Kidney (tissue), 14 donors: Measurements from ENCODE around the gene NFKBIE. TPM values are rescaled to one million over a fixed set of nuclear protein-coding genes. Genes with fewer than 3 reads are reported as not detected.
A peak's percentile ranks its signal among the peaks of the same experiment; 100 is the strongest.

Experiments used
- DNase-seq, 5 donors: peaks; one replicate each; pipeline ENCODE4 v3.0.0-alpha.2; 2013 to 2020
- FAIRE-seq: peaks from 2 replicates; lab custom pipeline; 2012; peaks lifted over from hg19 to GRCh38; lab: Jason Lieb, UNC
- H3K27ac ChIP-seq, 2 donors: one replicate each; pipeline ENCODE4 v1.7.0; 2013; ENCODE audit warnings: low read depth in 2 of 2, low read length in 2 of 2, inconsistent platforms in 1 of 2
- H3K27me3 ChIP-seq: one replicate; pipeline ENCODE4 v1.7.1; 2013; ENCODE audit warnings: low read length, inconsistent platforms; ENCODE audit not compliant: control insufficient read depth, insufficient read depth
- H3K36me3 ChIP-seq, 3 donors: one replicate each; pipeline versions ENCODE4 v1.7.0 to v1.7.1; 2013; ENCODE audit warnings: low read length in 3 of 3, control low read depth in 1 of 3, inconsistent platforms in 1 of 3; ENCODE audit not compliant: insufficient read depth in 3 of 3, control insufficient read depth in 2 of 3
- H3K4me1 ChIP-seq, 3 donors: one replicate each; pipeline versions ENCODE4 v1.7.0 to v1.7.1; 2013; ENCODE audit warnings: low read length in 3 of 3, inconsistent platforms in 1 of 3, low read depth in 1 of 3; ENCODE audit not compliant: control insufficient read depth in 2 of 3, insufficient read depth in 2 of 3
- H3K4me3 ChIP-seq, 3 donors: one replicate each; pipeline versions ENCODE4 v1.7.0 to v1.8.1; 2013; ENCODE audit warnings: low read length in 3 of 3, control low read depth in 1 of 3, inconsistent platforms in 1 of 3
- H3K9ac ChIP-seq, 3 donors: one replicate each; pipeline versions ENCODE4 v1.7.0 to v1.7.1; 2013; ENCODE audit warnings: low read length in 3 of 3, control low read depth in 1 of 3, inconsistent platforms in 1 of 3
- H3K9me3 ChIP-seq, 3 donors: one replicate each; pipeline versions ENCODE4 v1.7.0 to v1.7.1; 2013; ENCODE audit warnings: low read length in 3 of 3, control low read depth in 1 of 3, inconsistent platforms in 1 of 3; ENCODE audit not compliant: control insufficient read depth in 2 of 3, insufficient read depth in 1 of 3
- intact Hi-C: fragments of 100-400 bp; cut with DNase I; formaldehyde crosslinking; loops from one replicate; pipeline ENCODE4 v1.11.1; 2022
- polyA plus RNA-seq: library from polyadenylated mRNA; stranded (reverse); fragments of 350-450 nt; fragmentation: Illumina TruSeq; extraction: RNeasy Lipid Tissue Mini Kit (QIAGEN cat#74804); gene quantifications from one replicate; pipeline ENCODE4 v1.2.3, GENCODE V29; 2014; ENCODE audit warnings: low read depth, low replicate concordance; ENCODE audit not compliant: insufficient read depth
- total RNA-seq: library from RNA; stranded (reverse); fragmentation: NEBNext Ultra II Directional; extraction: Animal tissue kit (Norgen Biotek cat#: 25700); gene quantifications from one replicate; pipeline ENCODE4 v1.2.1, GENCODE V29; 2021
- TF ChIP-seq, protein P1 (sequence below): IDR thresholded peaks from 3 replicates; pipeline ENCODE4 v1.5.1; 2012; ENCODE audit warnings: mild to moderate bottlenecking, moderate library complexity, borderline replicate concordance; ENCODE audit not compliant: insufficient read depth; ENCODE audit errors: extremely low read depth
- donor health status: control.
- donor health status: control.
- donor health status: control.
- donor health status: control.
- donor health status: control.
- donor health status: DM: yes; HTN: yes; CAD: no.
- donor health status: Normal renal cell carcinoma (clear cell type).

Gene NFKBIE
- total and polyA plus RNA-seq, 2 donors from 2014 or later: 12.6 to 19.0 TPM

DNA sequence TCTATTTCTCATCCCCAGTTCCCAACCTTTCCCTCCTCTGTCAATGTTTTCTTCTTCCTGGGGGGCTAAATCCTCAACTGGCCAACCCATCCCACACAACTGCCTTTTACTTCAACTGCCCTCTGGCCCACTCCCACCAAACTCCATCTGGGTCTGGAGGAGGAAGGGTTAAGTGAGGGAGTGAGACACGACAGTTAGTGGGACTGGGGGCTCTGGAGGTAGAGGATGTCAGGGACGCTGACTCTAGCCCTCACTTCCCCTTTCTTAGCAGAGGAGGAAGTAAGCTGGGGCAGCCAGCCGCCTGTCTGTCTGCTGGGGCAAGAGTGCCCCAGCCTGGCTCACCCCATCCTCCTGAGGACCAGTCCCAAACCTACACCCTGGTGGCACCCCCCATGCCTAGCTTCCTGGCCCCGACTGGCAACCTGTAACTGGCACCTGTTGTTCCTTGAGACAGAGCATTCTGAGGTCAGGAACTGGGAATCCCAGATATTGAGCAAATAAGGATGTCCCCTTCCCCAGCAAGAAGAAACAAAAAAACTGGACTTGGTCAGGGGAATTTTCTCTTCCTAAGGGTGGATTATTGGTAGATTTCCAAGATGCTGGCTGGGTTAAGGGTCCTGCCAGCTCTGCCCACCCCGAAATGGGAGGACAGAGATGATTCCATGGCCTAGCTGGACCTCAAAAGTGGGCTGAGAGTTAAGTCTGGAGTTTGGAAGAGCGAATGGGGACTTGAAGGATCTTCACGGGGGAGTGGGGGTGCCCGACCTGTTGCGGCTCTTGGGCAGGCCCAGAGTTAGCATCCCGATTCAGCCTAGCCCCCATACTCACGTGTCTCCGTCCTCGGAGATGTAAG is 971 bp downstream of the NFKBIE start:
- DNase-seq (peak in 1 of 5 donors; percentile 62), FAIRE-seq (no peak)
- TF ChIP-seq, protein P1, sequence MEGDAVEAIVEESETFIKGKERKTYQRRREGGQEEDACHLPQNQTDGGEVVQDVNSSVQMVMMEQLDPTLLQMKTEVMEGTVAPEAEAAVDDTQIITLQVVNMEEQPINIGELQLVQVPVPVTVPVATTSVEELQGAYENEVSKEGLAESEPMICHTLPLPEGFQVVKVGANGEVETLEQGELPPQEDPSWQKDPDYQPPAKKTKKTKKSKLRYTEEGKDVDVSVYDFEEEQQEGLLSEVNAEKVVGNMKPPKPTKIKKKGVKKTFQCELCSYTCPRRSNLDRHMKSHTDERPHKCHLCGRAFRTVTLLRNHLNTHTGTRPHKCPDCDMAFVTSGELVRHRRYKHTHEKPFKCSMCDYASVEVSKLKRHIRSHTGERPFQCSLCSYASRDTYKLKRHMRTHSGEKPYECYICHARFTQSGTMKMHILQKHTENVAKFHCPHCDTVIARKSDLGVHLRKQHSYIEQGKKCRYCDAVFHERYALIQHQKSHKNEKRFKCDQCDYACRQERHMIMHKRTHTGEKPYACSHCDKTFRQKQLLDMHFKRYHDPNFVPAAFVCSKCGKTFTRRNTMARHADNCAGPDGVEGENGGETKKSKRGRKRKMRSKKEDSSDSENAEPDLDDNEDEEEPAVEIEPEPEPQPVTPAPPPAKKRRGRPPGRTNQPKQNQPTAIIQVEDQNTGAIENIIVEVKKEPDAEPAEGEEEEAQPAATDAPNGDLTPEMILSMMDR: no peak
- H3K27me3 ChIP-seq: peaks cover 5% of the 10 kb centered on the region
- peaks cover 2 to 26% (median 22%) of the 10 kb centered on the region in 3 donors for H3K4me1 ChIP-seq
- no peaks in the 10 kb centered on the region for H3K9me3 ChIP-seq
- H3K9ac ChIP-seq: peak overlapping the region; percentile 33 to 82 (median 81)
- H3K4me3 ChIP-seq: peak overlapping the region; percentile 61 to 78 (median 70)
- intact Hi-C loops: no loop called here
- H3K27ac ChIP-seq: peak overlapping the region; percentile 68 to 75
- peaks cover 0 to 4% (median 0%) of the 10 kb centered on the region in 3 donors for H3K36me3 ChIP-seq

DNA sequence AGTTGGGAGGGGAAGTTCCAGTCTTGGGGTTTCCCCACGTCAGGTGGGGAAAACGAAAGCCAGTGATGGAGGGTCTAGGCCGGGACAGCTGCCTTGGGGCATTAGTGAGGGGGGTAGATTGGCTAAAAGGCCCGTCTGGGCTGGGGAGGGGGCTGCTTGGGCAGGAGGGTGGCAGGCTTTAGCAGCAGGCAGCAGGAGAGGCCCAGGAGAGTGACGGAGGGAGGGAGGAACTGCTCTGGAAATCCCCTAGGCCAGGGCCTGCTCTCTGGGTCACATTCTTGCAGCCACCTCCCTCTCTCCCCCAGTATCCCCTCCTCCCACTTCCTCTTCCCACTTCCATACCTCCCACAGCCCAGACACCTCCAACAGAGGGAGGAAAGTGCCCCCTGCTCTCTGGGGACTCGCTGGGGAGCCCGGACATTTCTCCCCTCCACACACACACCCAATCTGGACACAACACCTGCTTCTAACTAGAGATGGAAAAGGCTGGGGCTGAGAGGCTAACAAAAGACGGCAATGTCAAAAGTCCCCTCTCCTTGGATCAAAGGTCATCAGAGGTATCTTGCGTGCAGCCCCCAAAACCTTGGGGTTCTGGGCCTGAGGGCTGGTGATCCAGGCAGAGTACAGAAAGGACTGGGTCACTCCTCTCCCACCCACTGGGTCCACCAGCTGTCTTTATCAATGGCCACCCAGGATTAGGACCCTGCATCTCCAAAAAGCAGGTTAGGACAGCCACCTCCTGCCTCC is 1.8 kb downstream of the NFKBIE start:
- TF ChIP-seq, protein P1: no peak
- intact Hi-C loops: no loop called here
- H3K4me1 ChIP-seq: peaks cover 2 to 26% (median 22%) of the 10 kb centered on the region in 3 donors
- H3K9ac ChIP-seq: peak overlapping the region in 2 of 3 donors; percentile 52 to 82
- peaks cover 0 to 4% (median 0%) of the 10 kb centered on the region in 3 donors for H3K36me3 ChIP-seq
- FAIRE-seq (no peak), DNase-seq (peak in 4 of 5 donors; percentile 26 to 69 (median 54))
- H3K4me3 ChIP-seq: peak overlapping the region; percentile 36 to 78 (median 70)
- no peaks in the 10 kb centered on the region for H3K9me3 ChIP-seq
- H3K27ac ChIP-seq: peak overlapping the region; percentile 47 to 75
- no peaks in the 10 kb centered on the region for H3K27me3 ChIP-seq

DNA sequence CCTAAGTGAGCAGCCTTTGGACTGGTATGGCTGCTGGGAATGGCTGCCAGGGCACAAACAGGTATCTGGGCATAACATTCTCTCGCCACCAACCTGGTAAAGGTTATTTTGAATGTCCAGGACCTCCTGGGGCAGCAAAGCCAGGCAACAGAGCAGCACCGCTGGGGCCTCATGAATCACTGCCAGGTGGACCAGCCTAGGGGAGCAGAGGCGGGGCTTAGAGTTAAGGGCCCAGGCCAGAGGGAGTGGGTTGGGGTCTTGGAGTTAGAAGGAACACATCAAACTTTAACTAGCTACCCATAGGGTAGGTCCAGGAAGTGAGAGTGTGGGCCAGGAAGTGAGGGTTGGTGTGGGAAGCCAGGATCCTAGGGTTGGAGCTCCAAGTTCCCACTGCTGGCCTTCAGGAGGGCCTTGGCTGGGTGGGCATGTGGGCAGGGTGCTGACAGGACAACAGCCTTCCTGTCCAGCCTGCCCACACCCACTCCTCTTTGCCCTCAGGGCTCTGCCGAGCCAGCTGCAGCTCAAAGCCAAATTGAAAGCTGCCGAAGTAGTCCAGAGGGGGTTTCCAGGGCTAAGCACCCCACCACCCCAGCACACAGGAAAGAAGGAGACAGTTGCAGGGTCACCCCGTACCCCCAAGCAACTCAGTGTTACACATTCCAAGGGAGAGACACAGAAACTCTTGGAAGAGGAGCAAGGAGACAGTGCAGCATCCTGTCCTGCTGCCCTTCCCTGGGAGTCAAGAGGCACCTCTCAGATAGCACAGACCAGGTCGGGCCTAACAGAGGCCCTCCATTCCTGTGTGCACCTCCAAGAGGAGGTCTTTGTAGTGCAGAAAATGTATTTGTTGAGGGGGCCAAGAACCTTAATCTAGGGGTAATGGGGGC is 2.6 kb downstream of the NFKBIE start:
- intact Hi-C loops: no loop called here
- no peaks in the 10 kb centered on the region for H3K27me3 ChIP-seq

More for the DNA sequence above, 2.6 kb downstream of the NFKBIE start:
- Histone ChIP-seq H3K4me3 (peak overlapping the region in 2 of 3 donors; percentile 27 to 78), H3K4me1 (peaks cover 2 to 29% (median 22%) of the 10 kb centered on the region in 3 donors), H3K9me3 (no peaks in the 10 kb centered on the region), H3K36me3 (peaks cover 0 to 4% (median 0%) of the 10 kb centered on the region in 3 donors), H3K9ac (peak overlapping the region in 1 of 3 donors; percentile 62), H3K27ac (peak overlapping the region; percentile 53 to 75)
- TF ChIP-seq, protein P1: no peak
- FAIRE-seq (no peak), DNase-seq (no peak)
